ENCODE data around the gene HSPG2. TPM values are rescaled to one million over a fixed set of nuclear protein-coding genes. Genes with fewer than 3 reads are reported as not detected.

The HSPG2 gene
- total and polyA plus RNA-seq, 9 of the 15 experiments (the other 6 are each of a cell fraction or from before 2014, with no cell fraction given), result 0.14 to 160 (median 15.7) TPM

GRCh38 chr1:21913763-21914162, 23.3 kb downstream of the HSPG2 start:
- no peak overlapping the region for H3K4me3 ChIP-seq
- ATAC-seq, result no peak
- no peaks in the 10 kb centered on the region for H3K9me1 ChIP-seq (ENCODE audit: control insufficient read depth, insufficient read depth, low read length)
- no peaks in the 10 kb centered on the region for H3K27me3 ChIP-seq (ENCODE audit: control insufficient read depth in 2 of 2, insufficient read depth in 2 of 2, low read length in 2 of 2)
- H3K4me2 ChIP-seq (ENCODE audit: insufficient read depth, low read length), result no peak overlapping the region
- peaks cover 31% of the 10 kb centered on the region for H3K36me3 ChIP-seq (ENCODE audit: control insufficient read depth, insufficient read depth, low read length)
- H2AFZ ChIP-seq (ENCODE audit: low read depth, low read length), result no peak overlapping the region
- in situ Hi-C loops (cut with MboI) (no loop called here), intact Hi-C loops (cut with micrococcal nuclease) (no loop called here)
- peak; percentile 78 for FAIRE-seq
- peaks cover 47% of the 10 kb centered on the region for H3K79me2 ChIP-seq (ENCODE audit: control insufficient read depth, insufficient read depth, low read length)
- no peaks in the 10 kb centered on the region for H3K9me3 ChIP-seq (replicated peaks; ENCODE audit: control insufficient read depth, insufficient read depth, low read depth, low read length)
- POLR2A ChIA-PET, result interaction anchor here (0.6 to 2.6 kb wide), 4 partner anchors 9 to 895 kb away, joined by 3 to 14 read pairs (median 4); no protein-coding TSS in a partner anchor
- H3K9ac ChIP-seq (ENCODE audit: insufficient read depth in 1 of 2, low read depth in 2 of 2, low read length in 2 of 2), result peak overlapping the region in 1 of 2 experiments; percentile 33; a peak in 2 of 4 replicates
- peak overlapping the region; percentile 43; the same call in 1 of the 3 replicates for H3K27ac ChIP-seq (ENCODE audit: extremely low read depth, low read depth, low read length)
- peak; percentile 29; the same call in 1 of the 2 replicates for TF ChIP-seq PKNOX1 (IDR thresholded peaks at IDR 0.05)
- TF ChIP-seq JUND (IDR thresholded peaks at IDR 0.05; ENCODE audit: borderline replicate concordance, low read depth, low read length), result peak; percentile 58
- no peak; the same call in 2 of the 3 replicates for TF ChIP-seq JUND (tag; IDR thresholded peaks at IDR 0.05; ENCODE audit: borderline replicate concordance, low read depth, low read length)
- TF ChIP-seq NFIC (IDR thresholded peaks at IDR 0.05), result no peak
- no peak for TF ChIP-seq CREB3L1 (IDR thresholded peaks at IDR 0.05; ENCODE audit: borderline replicate concordance, low read depth)
- TF ChIP-seq ATF3 (IDR thresholded peaks at IDR 0.05), result peak; percentile 58; the same call in 1 of the 2 replicates
- TF ChIP-seq ATF3 (CRISPR knock-in tag; conservative IDR thresholded peaks at IDR 0.05), result no peak
- peak; percentile 9 for TF ChIP-seq MEIS2 (IDR thresholded peaks at IDR 0.05; ENCODE audit: partially characterized antibody)
- TF ChIP-seq FOSL1 (tag; conservative IDR thresholded peaks at IDR 0.05), result peak; percentile 59
- WGBS (ENCODE audit: insufficient coverage, low coverage, missing lambda C conversion rate), result 73% methylated on average over 5 of the region's 5 CpGs
- DNase-seq (ENCODE audit: extremely low read depth in 1 of 4, low spot score in 3 of 4), result no peak
- H4K20me1 ChIP-seq (replicated peaks; ENCODE audit: control insufficient read depth, insufficient read depth, low read length), result no peaks in the 10 kb centered on the region
- no TSS peak for BruUV-seq (replicated peaks)
- CTCF ChIA-PET (ENCODE audit: low intra/inter-chr PET ratio), result no interaction called here
- H3K4me1 ChIP-seq (replicated peaks in 1 of 2; ENCODE audit: control insufficient read depth in 2 of 2, insufficient read depth in 2 of 2, low read length in 2 of 2), result peaks cover 76 to 77% of the 10 kb centered on the region in 2 experiments
